Liver (tissue), 9 donors: ENCODE measurements around the gene MYO1H. TPM values are rescaled to one million over a fixed set of nuclear protein-coding genes. Genes with fewer than 3 reads are reported as not detected.
"Not testable (repeated sequence)": the region's sequence is repeated elsewhere in the genome, so short reads cannot be mapped to it uniquely, and the experiment has no call there.

Experiments
- DNase-seq: peaks from one replicate; pipeline ENCODE4 v3.0.0-alpha.2; 2017; ENCODE audit warnings: low spot score
- H3K27ac ChIP-seq, 2 donors: one replicate each; pipeline ENCODE4 v1.7.0; 2013; ENCODE audit warnings: inconsistent platforms in 2 of 2, low read length in 2 of 2, control low read depth in 1 of 2, low read depth in 1 of 2, mild to moderate bottlenecking in 1 of 2
- H3K27me3 ChIP-seq, 4 donors: one replicate each; pipeline versions ENCODE4 v1.6.1 to v1.7.0; 2013; ENCODE audit warnings: low read length in 3 of 4, inconsistent platforms in 1 of 4, mild to moderate bottlenecking in 1 of 4, moderate library complexity in 1 of 4; ENCODE audit not compliant: control insufficient read depth in 4 of 4, insufficient read depth in 4 of 4
- H3K36me3 ChIP-seq, 4 donors: one replicate each; pipeline versions ENCODE4 v1.6.1 to v1.7.0; 2013; ENCODE audit warnings: low read length in 3 of 4, mild to moderate bottlenecking in 3 of 4, low read depth in 1 of 4, moderate library complexity in 1 of 4; ENCODE audit not compliant: control insufficient read depth in 4 of 4, insufficient read depth in 3 of 4
- H3K4me1 ChIP-seq, 4 donors: one replicate each; pipeline versions ENCODE4 v1.6.1 to v1.7.0; 2013; ENCODE audit warnings: low read length in 3 of 4, mild to moderate bottlenecking in 3 of 4, moderate library complexity in 1 of 4; ENCODE audit not compliant: control insufficient read depth in 4 of 4, insufficient read depth in 4 of 4
- H3K4me3 ChIP-seq, 3 donors: one replicate each; pipeline versions ENCODE4 v1.6.1 to v1.7.0; 2013; ENCODE audit warnings: low read length in 3 of 3, control low read depth in 1 of 3, low read depth in 1 of 3, mild to moderate bottlenecking in 1 of 3
- H3K9ac ChIP-seq, 2 donors: one replicate each; pipeline ENCODE4 v1.7.0; 2013; ENCODE audit warnings: low read length in 2 of 2, mild to moderate bottlenecking in 2 of 2, moderate library complexity in 2 of 2, control low read depth in 1 of 2, low read depth in 1 of 2
- H3K9me3 ChIP-seq, 4 donors: one replicate each; pipeline versions ENCODE4 v1.6.1 to v1.7.0; 2013; ENCODE audit warnings: low read length in 3 of 4; ENCODE audit not compliant: control insufficient read depth in 4 of 4
- ATF3 ChIP-seq: IDR thresholded peaks from 2 replicates; pipeline ENCODE4 v1.6.1; 2016; ENCODE audit warnings: antibody characterized with exemption
- FOXA2 ChIP-seq: IDR thresholded peaks from 2 replicates; pipeline ENCODE4 v1.6.1; 2016; ENCODE audit warnings: antibody characterized with exemption
- GABPA ChIP-seq, 2 donors: IDR thresholded peaks in 1 of 2; conservative IDR thresholded peaks in 1 of 2; 2 replicates each; pipeline ENCODE4 v1.6.1; 2016; ENCODE audit warnings: antibody characterized with exemption in 2 of 2, mild to moderate bottlenecking in 1 of 2, moderate library complexity in 1 of 2
- NR2F2 ChIP-seq: IDR thresholded peaks from 2 replicates; pipeline ENCODE4 v1.6.1; 2016; ENCODE audit warnings: antibody characterized with exemption
- RAD21 ChIP-seq, 2 donors: IDR thresholded peaks; 2 replicates each; pipeline ENCODE4 v1.6.1; 2016; ENCODE audit warnings: antibody characterized with exemption in 2 of 2, mild to moderate bottlenecking in 2 of 2
- REST ChIP-seq: IDR thresholded peaks from 2 replicates; pipeline ENCODE4 v1.6.1; 2016; ENCODE audit warnings: antibody characterized with exemption, mild to moderate bottlenecking
- SP1 ChIP-seq: IDR thresholded peaks from 2 replicates; pipeline ENCODE4 v1.6.1; 2018; ENCODE audit warnings: antibody characterized with exemption, mild to moderate bottlenecking
- ZBTB33 ChIP-seq: IDR thresholded peaks from 2 replicates; pipeline ENCODE4 v1.6.1; 2016; ENCODE audit warnings: antibody characterized with exemption
- WGBS: extraction: QIAGEN DNeasy Blood & Tissue Kit; methylation state at CpG from one replicate; pipeline ENCODE4 v1.1.7; 2013; 5-methylcytosine and 5-hydroxymethylcytosine counted together
- polyA plus RNA-seq, 2 donors: library from polyadenylated mRNA; stranded (reverse) in 1 of 2; unstranded in 1 of 2; fragments of 200-250 nt in 1 of 2; fragments of >200 nt in 1 of 2; fragmentation: Nextera tagmentation in 1 of 2; extraction: Ambion mirVana in 1 of 2; gene quantifications; one replicate each; pipeline versions ENCODE4 v1.2.1 to v1.2.3, GENCODE V29; 2013 to 2015
- total RNA-seq, 2 donors: library from RNA; depleted of rRNA; stranded (reverse); fragments of >200 nt; gene quantifications; one replicate each; pipeline ENCODE4 v1.2.3, GENCODE V29; 2014
- donor health status: healthy.
- donor health status: healthy.
- donor health status: healthy.
- donor health status: healthy.
- donor health status: healthy.

The MYO1H gene
- total and polyA plus RNA-seq, 4 donors: not detected

- TF ChIP-seq REST (no peak), RAD21 (IDR thresholded peaks at IDR 0.05) (no peak), SP1 (no peak), NR2F2 (no peak), GABPA (IDR thresholded peaks at IDR 0.05 in 1 of 2, conservative IDR thresholded peaks at IDR 0.05 in 1 of 2) (no peak), ZBTB33 (no peak)
Measured at GRCh38 chr12:109473006-109473405, 125.3 kb downstream of the MYO1H start (continued).

GRCh38 chr12:109473526-109474270, 126.0 kb downstream of the MYO1H start:
- H3K9ac ChIP-seq, H3K4me3 ChIP-seq, H3K36me3 ChIP-seq, DNase-seq, H3K27me3 ChIP-seq, H3K9me3 ChIP-seq, H3K27ac ChIP-seq: not testable (repeated sequence)
- 92% methylated on average over 16 of the region's 16 CpGs for WGBS
- H3K4me1 ChIP-seq: peaks cover 7 to 26% (median 22%) of the 10 kb centered on the region in 4 donors

GRCh38 chr12:109475121-109475520, 127.4 kb downstream of the MYO1H start:
- Histone ChIP-seq H3K9me3 (no peaks in the 10 kb centered on the region), H3K36me3 (peaks cover 0 to 2% (median 0%) of the 10 kb centered on the region in 4 donors), H3K27ac (no peak overlapping the region), H3K27me3 (no peaks in the 10 kb centered on the region), H3K9ac (no peak overlapping the region), H3K4me3 (no peak overlapping the region), H3K4me1 (peaks cover 7 to 28% (median 27%) of the 10 kb centered on the region in 4 donors)
- no peak for DNase-seq
- TF ChIP-seq ATF3 (no peak), FOXA2 (no peak)
- WGBS: 94% methylated on average over 7 of the region's 7 CpGs
